ENCODE data around the gene E2F3.
A peak's percentile ranks its signal among the peaks of the same experiment; 100 is the strongest.

Gene E2F3

GRCh38 chr6:20377623-20378265, 23.9 kb upstream of the E2F3 start:
- H3K36me3 ChIP-seq (replicated peaks) = no peaks in the 10 kb centered on the region
- in situ Hi-C loops (cut with MboI; ENCODE audit: low sequenced_read_pairs) = no loop called here
- no peak for DNase-seq (ENCODE audit: low spot score in 2 of 2)
- H3K4me3 ChIP-seq = no peak overlapping the region
- H3K4me1 ChIP-seq = no peaks in the 10 kb centered on the region
- no peaks in the 10 kb centered on the region for H3K9me3 ChIP-seq
- no peaks in the 10 kb centered on the region for H3K27me3 ChIP-seq (ENCODE audit: low read depth)

- DNase-seq (ENCODE audit: low spot score in 2 of 2) = no peak
These were observed 22.4 kb upstream of the E2F3 start for GRCh38 chr6:20379231-20379630.

GRCh38 chr6:20386218-20386617, 15.5 kb upstream of the E2F3 start:
- no peaks in the 10 kb centered on the region for H3K36me3 ChIP-seq (replicated peaks)
- in situ Hi-C loops (cut with MboI; ENCODE audit: low sequenced_read_pairs) = no loop called here

More at GRCh38 chr6:20379231-20379630, 22.4 kb upstream of the E2F3 start:
- Histone ChIP-seq H3K27me3 (ENCODE audit: low read depth) (no peaks in the 10 kb centered on the region), H3K36me3 (replicated peaks) (no peaks in the 10 kb centered on the region), H3K4me1 (no peaks in the 10 kb centered on the region), H3K9me3 (no peaks in the 10 kb centered on the region), H3K4me3 (no peak overlapping the region)
- in situ Hi-C loops (cut with MboI; ENCODE audit: low sequenced_read_pairs) = no loop called here

GRCh38 chr6:20389066-20389465, 12.6 kb upstream of the E2F3 start:
- Histone ChIP-seq H3K4me1 (no peaks in the 10 kb centered on the region), H3K4me3 (no peak overlapping the region), H3K36me3 (replicated peaks) (no peaks in the 10 kb centered on the region), H3K9me3 (no peaks in the 10 kb centered on the region), H3K27me3 (ENCODE audit: low read depth) (no peaks in the 10 kb centered on the region)
- DNase-seq (ENCODE audit: low spot score in 2 of 2) = no peak
- in situ Hi-C loops (cut with MboI; ENCODE audit: low sequenced_read_pairs) = no loop called here

More at GRCh38 chr6:20386218-20386617, 15.5 kb upstream of the E2F3 start:
- no peaks in the 10 kb centered on the region for H3K4me1 ChIP-seq
- no peaks in the 10 kb centered on the region for H3K27me3 ChIP-seq (ENCODE audit: low read depth)
- no peak for DNase-seq (ENCODE audit: low spot score in 2 of 2)
- H3K9me3 ChIP-seq = no peaks in the 10 kb centered on the region
- no peak overlapping the region for H3K4me3 ChIP-seq

- H3K4me3 ChIP-seq = no peak overlapping the region
- in situ Hi-C loops (cut with MboI; ENCODE audit: low sequenced_read_pairs) = no loop called here
- DNase-seq (ENCODE audit: low spot score in 2 of 2) = no peak
- H3K4me1 ChIP-seq = no peaks in the 10 kb centered on the region
- H3K27me3 ChIP-seq (ENCODE audit: low read depth) = peaks cover 12% of the 10 kb centered on the region
- H3K9me3 ChIP-seq = no peaks in the 10 kb centered on the region
- no peaks in the 10 kb centered on the region for H3K36me3 ChIP-seq (replicated peaks)
These were observed 8.4 kb upstream of the E2F3 start for GRCh38 chr6:20393297-20393696.

GRCh38 chr6:20399518-20399917, 2.2 kb upstream of the E2F3 start:
- in situ Hi-C loops (cut with MboI; ENCODE audit: low sequenced_read_pairs) = no loop called here
- Histone ChIP-seq H3K4me1 (peaks cover 3% of the 10 kb centered on the region; the same call in 1 of the 2 replicates), H3K36me3 (replicated peaks) (no peaks in the 10 kb centered on the region), H3K9me3 (no peaks in the 10 kb centered on the region), H3K4me3 (no peak overlapping the region), H3K27me3 (ENCODE audit: low read depth) (peaks cover 12% of the 10 kb centered on the region)
- DNase-seq (ENCODE audit: low spot score in 2 of 2) = no peak

GRCh38 chr6:20400456-20401204, 1.0 kb upstream of the E2F3 start:
- peak overlapping the region; percentile 90 for H3K4me3 ChIP-seq
- DNase-seq (ENCODE audit: low spot score in 2 of 2) = peak; percentile 44 to 53
- no peaks in the 10 kb centered on the region for H3K9me3 ChIP-seq
- H3K27me3 ChIP-seq (ENCODE audit: low read depth) = peaks cover 12% of the 10 kb centered on the region
- H3K4me1 ChIP-seq = peaks cover 6% of the 10 kb centered on the region; the same call in 1 of the 2 replicates
- H3K36me3 ChIP-seq (replicated peaks) = peaks cover 3% of the 10 kb centered on the region; the same call in 1 of the 2 replicates
- in situ Hi-C loops (cut with MboI; ENCODE audit: low sequenced_read_pairs) = loop anchor here (5.0 kb wide), 1 partner anchor 132 kb away; the partner anchor contains the start of gene CDKAL1

GRCh38 chr6:20402092-20402341, 338 bp downstream of the E2F3 start:
- peak overlapping the region; percentile 90 for H3K4me3 ChIP-seq
- H3K27me3 ChIP-seq (ENCODE audit: low read depth) = no peaks in the 10 kb centered on the region
- peaks cover 10% of the 10 kb centered on the region for H3K4me1 ChIP-seq
- peak in 1 of 2 experiments; percentile 4 for DNase-seq (ENCODE audit: low spot score in 2 of 2)
- H3K36me3 ChIP-seq (replicated peaks) = peaks cover 15% of the 10 kb centered on the region
- no peaks in the 10 kb centered on the region for H3K9me3 ChIP-seq
- in situ Hi-C loops (cut with MboI; ENCODE audit: low sequenced_read_pairs) = loop anchor here (5.0 kb wide), 1 partner anchor 130 kb away; the partner anchor contains the start of gene CDKAL1

GRCh38 chr6:20402342-20403069, 827 bp downstream of the E2F3 start:
- Histone ChIP-seq H3K9me3 (no peaks in the 10 kb centered on the region), H3K4me1 (peaks cover 13% of the 10 kb centered on the region), H3K27me3 (ENCODE audit: low read depth) (no peaks in the 10 kb centered on the region), H3K36me3 (replicated peaks) (peaks cover 20% of the 10 kb centered on the region), H3K4me3 (peak overlapping the region; percentile 90)
- in situ Hi-C loops (cut with MboI; ENCODE audit: low sequenced_read_pairs) = loop anchor here (5.0 kb wide), 1 partner anchor 130 kb away; the partner anchor contains the start of gene CDKAL1
- DNase-seq (ENCODE audit: low spot score in 2 of 2) = peak; percentile 44 to 61

GRCh38 chr6:20403070-20403765, 1.5 kb downstream of the E2F3 start:
- DNase-seq (ENCODE audit: low spot score in 2 of 2) = peak; percentile 87 to 93
- H3K4me1 ChIP-seq = peaks cover 16% of the 10 kb centered on the region
- no peaks in the 10 kb centered on the region for H3K27me3 ChIP-seq (ENCODE audit: low read depth)
- in situ Hi-C loops (cut with MboI; ENCODE audit: low sequenced_read_pairs) = loop anchor here (5.0 kb wide), 1 partner anchor 129 kb away; the partner anchor contains the start of gene CDKAL1
- H3K36me3 ChIP-seq (replicated peaks) = peaks cover 27% of the 10 kb centered on the region
- peak overlapping the region; percentile 90 for H3K4me3 ChIP-seq
- H3K9me3 ChIP-seq = no peaks in the 10 kb centered on the region

- Histone ChIP-seq H3K27me3 (ENCODE audit: low read depth) (no peaks in the 10 kb centered on the region), H3K4me3 (peak overlapping the region; percentile 90), H3K4me1 (peaks cover 16% of the 10 kb centered on the region), H3K9me3 (no peaks in the 10 kb centered on the region), H3K36me3 (replicated peaks) (peaks cover 27% of the 10 kb centered on the region)
- DNase-seq (ENCODE audit: low spot score in 2 of 2) = peak; percentile 61 to 77
- in situ Hi-C loops (cut with MboI; ENCODE audit: low sequenced_read_pairs) = loop anchor here (5.0 kb wide), 1 partner anchor 128 kb away; the partner anchor contains the start of gene CDKAL1
These were observed 2.3 kb downstream of the E2F3 start for GRCh38 chr6:20403766-20404640.

- Histone ChIP-seq H3K4me1 (peaks cover 16% of the 10 kb centered on the region), H3K4me3 (peak overlapping the region; percentile 90), H3K9me3 (no peaks in the 10 kb centered on the region), H3K36me3 (replicated peaks) (peaks cover 27% of the 10 kb centered on the region), H3K27me3 (ENCODE audit: low read depth) (no peaks in the 10 kb centered on the region)
- in situ Hi-C loops (cut with MboI; ENCODE audit: low sequenced_read_pairs) = loop anchor here (5.0 kb wide), 1 partner anchor 128 kb away; the partner anchor contains the start of gene CDKAL1
- DNase-seq (ENCODE audit: low spot score in 2 of 2) = peak; percentile 79 to 83
These were observed 3.0 kb downstream of the E2F3 start for GRCh38 chr6:20404641-20405032.
